GM10847 (cell line): ENCODE results near the gene PLB1.

Experiments used
- POLR2A ChIP-seq: IDR thresholded peaks from 2 replicates; pipeline ENCODE4 v1.6.1; 2011; ENCODE audit not compliant: insufficient read length; ENCODE audit errors: extremely low read depth

The PLB1 gene

GRCh38 chr2:28578774-28579173 is 82.9 kb downstream of the PLB1 start:
- TF ChIP-seq POLR2A, result no peak

DNA sequence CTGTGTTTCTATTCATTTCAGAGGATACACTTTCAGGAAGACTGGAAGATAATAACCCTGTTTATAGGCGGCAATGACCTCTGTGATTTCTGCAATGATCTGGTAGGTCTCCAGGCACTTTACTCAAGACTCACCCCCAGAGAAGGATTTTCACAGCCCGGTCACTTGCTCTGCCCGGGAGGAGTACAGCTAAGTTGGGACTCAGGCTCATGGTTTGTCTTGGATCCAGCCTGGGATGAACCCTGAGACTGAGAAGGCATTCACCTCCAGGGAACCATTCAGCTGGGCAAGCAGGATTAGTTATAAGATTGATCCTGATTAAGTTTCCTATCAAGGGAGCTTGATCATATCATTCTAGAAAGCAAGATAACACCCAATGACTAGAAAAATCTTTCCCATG is 83.7 kb downstream of the PLB1 start:
- TF ChIP-seq POLR2A, result no peak

- TF ChIP-seq POLR2A, result no peak
These were observed 84.2 kb downstream of the PLB1 start for GRCh38 chr2:28580078-28580477.

DNA sequence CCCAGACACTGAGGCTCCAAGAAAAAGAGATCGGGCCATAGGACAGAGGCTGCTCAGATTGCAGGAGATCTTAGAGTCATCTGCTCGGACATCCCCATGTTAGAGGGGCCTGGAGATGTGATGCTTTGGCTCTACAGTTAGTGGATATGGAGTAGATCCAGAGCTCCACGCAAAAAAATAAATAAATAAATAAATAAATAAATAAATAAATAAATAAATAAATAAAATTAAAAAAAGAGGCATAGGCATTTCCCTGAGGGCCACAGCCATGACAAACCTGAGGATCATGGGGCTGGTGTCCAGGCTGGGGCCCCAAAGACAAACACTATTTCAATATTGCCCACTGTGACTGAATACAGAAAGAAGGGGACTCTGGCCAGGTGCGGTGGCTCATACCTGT is 85.5 kb downstream of the PLB1 start:
- TF ChIP-seq POLR2A, result no peak

DNA sequence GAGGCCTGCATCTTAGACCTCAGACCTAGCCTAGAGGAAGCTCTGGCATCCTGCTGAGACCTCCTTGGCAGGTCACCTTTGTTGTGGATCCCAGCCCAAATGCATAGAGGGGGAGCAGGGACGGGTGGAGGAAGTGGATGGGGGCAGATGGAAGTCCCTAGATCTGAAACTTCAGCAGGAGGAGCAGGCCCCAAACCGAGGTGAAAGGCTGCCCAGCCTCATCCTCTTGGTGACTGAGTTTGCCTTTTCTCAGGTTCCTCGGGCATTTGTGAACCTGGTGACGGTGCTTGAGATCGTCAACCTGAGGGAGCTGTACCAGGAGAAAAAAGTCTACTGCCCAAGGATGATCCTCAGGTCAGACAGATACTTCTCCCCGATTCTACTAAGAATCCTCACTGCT is 86.3 kb downstream of the PLB1 start:
- no peak for TF ChIP-seq POLR2A

GRCh38 chr2:28582595-28582994 is 86.7 kb downstream of the PLB1 start:
- no peak for TF ChIP-seq POLR2A

DNA sequence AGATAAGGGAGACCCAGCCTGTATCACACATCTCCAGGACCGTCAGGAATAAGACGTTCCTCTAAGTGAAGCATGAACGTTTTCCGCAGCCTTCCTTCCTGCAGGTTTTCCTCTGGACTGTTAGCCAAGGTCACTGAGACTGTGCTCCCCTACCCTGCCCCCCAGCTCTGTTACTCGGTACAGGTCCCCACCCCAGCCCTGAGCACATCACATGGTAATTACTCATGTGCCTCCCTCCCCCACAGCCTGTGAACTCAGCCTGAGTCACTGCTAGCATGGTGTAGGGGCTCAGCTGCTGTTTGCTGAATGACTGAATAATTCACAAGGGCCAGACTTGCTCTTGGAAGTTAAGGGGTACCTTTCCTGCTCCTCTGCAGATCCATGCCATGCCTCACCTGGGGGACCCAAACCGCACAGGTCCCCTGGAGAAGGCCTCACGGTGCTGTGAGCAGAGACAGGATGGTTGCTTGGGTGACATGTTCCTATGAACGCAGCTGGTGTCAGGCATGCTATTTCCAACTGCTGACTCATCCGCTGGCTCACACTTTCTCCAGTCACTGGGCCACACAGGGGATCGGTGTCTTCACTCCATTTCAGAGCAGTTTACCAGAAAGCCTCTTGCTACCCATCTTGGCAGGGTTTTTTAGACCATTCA is 88.2 kb downstream of the PLB1 start:
- no peak for TF ChIP-seq POLR2A

GRCh38 chr2:28586867-28587266 is 91.0 kb downstream of the PLB1 start:
- no peak for TF ChIP-seq POLR2A

GRCh38 chr2:28587526-28588291 is 91.8 kb downstream of the PLB1 start:
- TF ChIP-seq POLR2A, result no peak

- TF ChIP-seq POLR2A, result no peak
These were observed 92.4 kb downstream of the PLB1 start for GRCh38 chr2:28588292-28588670.

DNA sequence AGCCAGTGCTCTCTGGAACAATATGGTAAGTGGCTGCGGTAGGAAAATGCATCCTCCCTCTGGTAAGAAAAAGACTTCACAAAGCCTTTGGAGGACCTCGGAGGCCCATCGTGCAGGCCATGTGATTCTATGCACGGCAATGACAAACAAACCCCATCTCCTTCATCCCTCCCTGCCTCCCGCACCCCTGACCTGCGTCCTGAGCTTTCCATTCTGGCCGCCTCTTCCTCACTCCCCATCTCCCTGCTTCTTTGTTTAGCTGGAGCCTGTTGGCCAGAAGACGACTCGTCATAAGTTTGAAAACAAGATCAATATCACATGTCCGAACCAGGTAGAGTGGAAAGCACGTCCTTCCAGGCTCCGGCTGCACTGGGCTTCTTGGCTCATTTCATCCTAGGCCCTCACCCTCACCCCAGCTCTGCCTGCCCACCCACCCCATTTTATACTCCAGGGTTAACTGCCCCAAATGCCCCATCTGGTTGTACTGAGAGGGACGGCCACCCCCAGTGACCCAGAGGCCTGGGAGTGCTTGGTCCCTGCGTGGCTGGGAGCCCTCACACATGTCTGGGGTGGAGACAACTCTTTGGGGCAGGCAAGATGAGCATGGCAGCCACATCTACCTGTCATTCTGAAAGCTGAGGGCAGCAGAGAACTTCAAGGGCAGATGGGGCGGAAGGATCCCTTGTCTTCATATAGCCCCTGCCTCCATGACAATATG is 94.0 kb downstream of the PLB1 start:
- no peak for TF ChIP-seq POLR2A

GRCh38 chr2:28590496-28591301 is 94.8 kb downstream of the PLB1 start:
- no peak for TF ChIP-seq POLR2A

GRCh38 chr2:28591711-28592335 is 96.0 kb downstream of the PLB1 start:
- no peak for TF ChIP-seq POLR2A

DNA sequence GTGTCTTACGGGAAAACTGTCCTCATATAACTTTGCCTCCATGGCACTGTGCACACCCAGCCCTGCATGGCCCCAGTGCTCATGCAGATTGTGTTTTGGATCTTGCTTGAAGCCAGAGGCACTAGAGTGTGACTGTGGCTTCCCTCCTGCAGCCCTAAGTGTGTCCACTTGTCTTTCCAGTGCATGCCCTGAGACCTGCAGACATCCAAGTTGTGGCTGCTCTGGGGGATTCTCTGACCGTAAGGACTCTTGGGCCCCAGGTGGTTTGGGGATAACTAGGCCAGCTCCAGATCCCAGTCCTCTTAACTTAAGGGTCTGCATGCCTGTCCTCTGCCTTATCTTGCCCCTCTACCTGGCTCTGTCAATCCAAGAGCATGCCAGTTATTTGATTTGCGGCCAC is 96.6 kb downstream of the PLB1 start:
- TF ChIP-seq POLR2A, result no peak
